GM10266 (cell line): ENCODE data around the gene VNN1.
A peak's percentile ranks its signal among the peaks of the same experiment; 100 is the strongest.

ENCODE experiments used
- DNase-seq: peaks from one replicate; pipeline ENCODE4 v3.0.0; 2012; ENCODE audit errors: extremely low spot score
- CTCF ChIP-seq: IDR thresholded peaks from 2 replicates; pipeline ENCODE4 v1.5.1; 2012; ENCODE audit warnings: mild to moderate bottlenecking, low read depth; ENCODE audit not compliant: control insufficient read depth, insufficient read depth; ENCODE audit errors: missing control alignments

The VNN1 gene

GRCh38 chr6:132750455-132751248 is 36.8 kb upstream of the VNN1 start:
- no peak for TF ChIP-seq CTCF
- DNase-seq, result peak; percentile 29

GRCh38 chr6:132749111-132749510 is 35.3 kb upstream of the VNN1 start:
- TF ChIP-seq CTCF, result no peak
- DNase-seq, result no peak

- DNase-seq, result no peak
- no peak for TF ChIP-seq CTCF
These were observed 34.6 kb upstream of the VNN1 start for GRCh38 chr6:132748446-132748845.

- no peak for DNase-seq
- no peak for TF ChIP-seq CTCF
These were observed 32.2 kb upstream of the VNN1 start for GRCh38 chr6:132746048-132746447.

- no peak for TF ChIP-seq CTCF
- DNase-seq, result no peak
These were observed 28.6 kb upstream of the VNN1 start for GRCh38 chr6:132742495-132742894.

- TF ChIP-seq CTCF, result no peak
- DNase-seq, result no peak
These were observed 27.4 kb upstream of the VNN1 start for GRCh38 chr6:132741281-132741680.

- TF ChIP-seq CTCF, result no peak
- no peak for DNase-seq
These were observed 22.4 kb upstream of the VNN1 start for GRCh38 chr6:132736239-132736638.
